ENCODE data around the gene ZNF280B.

- TF ChIP-seq CTCF (IDR thresholded peaks at IDR 0.05) (no peak), TCF7L2 (IDR thresholded peaks at IDR 0.05; ENCODE audit: low read depth, low read length) (no peak)
Measured at GRCh38 chr22:22547226-22547625, 38.7 kb upstream of the ZNF280B start.

All from Panc1 (cell line).